ENCODE results near the gene SPDYE3. TPM values are rescaled to one million over a fixed set of nuclear protein-coding genes. Genes with fewer than 3 reads are reported as not detected.
"Not testable (repeated sequence)": the region's sequence is repeated elsewhere in the genome, so short reads cannot be mapped to it uniquely, and the experiment has no call there.

Gene SPDYE3
- total and polyA plus RNA-seq, 2 of the 4 experiments (the other 2 are of a cell fraction) = not detected

- H3K4me1 ChIP-seq (ENCODE audit: control insufficient read depth, insufficient read depth, low read length); H4K20me1 ChIP-seq (ENCODE audit: insufficient read depth, low read length); H3K27me3 ChIP-seq (ENCODE audit: control insufficient read depth, insufficient read depth, low read length); H3K9me1 ChIP-seq (ENCODE audit: insufficient read depth, low read length); intact Hi-C loops (cut with micrococcal nuclease); H3K18ac ChIP-seq (ENCODE audit: low read depth, low read length); H2BK15ac ChIP-seq (ENCODE audit: low read depth, low read length); H3K23ac ChIP-seq (ENCODE audit: low read depth, low read length); POLR2A ChIA-PET (ENCODE audit: unreplicated experiment); H3K9me3 ChIP-seq (ENCODE audit: control insufficient read depth, insufficient read depth, low read length); H2AK9ac ChIP-seq (replicated peaks; ENCODE audit: low read depth, low read length, poor library complexity); dilution Hi-C loops (cut with HindIII; ENCODE audit: low sequenced_read_pairs, unreplicated experiment); H3K56ac ChIP-seq (ENCODE audit: extremely low read depth, insufficient read depth, low read length); in situ Hi-C loops (cut with MboI; ENCODE audit: low sequenced_read_pairs); H3K36me3 ChIP-seq (ENCODE audit: control insufficient read depth, insufficient read depth, low read length); H4K5ac ChIP-seq (ENCODE audit: low read depth, low read length); BruUV-seq (replicated peaks); H3K79me1 ChIP-seq (ENCODE audit: low read depth in 1 of 2, low read length in 2 of 2); H2BK20ac ChIP-seq (ENCODE audit: low read depth, low read length); CTCF ChIA-PET; H3K4me2 ChIP-seq (ENCODE audit: low read depth, low read length): not testable (repeated sequence)
- ATAC-seq (ENCODE audit: low read depth) (peak; percentile 98), DNase-seq (peak; percentile 91)
- Histone ChIP-seq H2BK120ac (ENCODE audit: low read depth, low read length) (peak overlapping the region; percentile 23; the same call in 1 of the 2 replicates), H3K4me3 (ENCODE audit: insufficient read depth, low read depth, low read length) (peak overlapping the region; percentile 62), H2BK5ac (ENCODE audit: low read depth, low read length, poor library complexity, severe bottlenecking) (peak overlapping the region; percentile 66), H3K27ac (ENCODE audit: insufficient read depth, low read length) (peak overlapping the region; percentile 50), H3K14ac (replicated peaks; ENCODE audit: low read depth, low read length) (peak overlapping the region; percentile 37; the same call in 1 of the 2 replicates), H4K91ac (ENCODE audit: insufficient read depth, low read depth, low read length) (peak overlapping the region; percentile 46; the same call in 1 of the 2 replicates), H4K8ac (ENCODE audit: low read depth in 2 of 2, low read length in 2 of 2) (peak overlapping the region in 1 of 2 experiments; percentile 80; a peak in 2 of 4 replicates), H3K4ac (ENCODE audit: low read depth, low read length) (peak overlapping the region; percentile 83), H3K9ac (ENCODE audit: low read depth, low read length) (peak overlapping the region; percentile 59), H2AK5ac (ENCODE audit: low read depth, low read length) (peak overlapping the region; percentile 87; the same call in 1 of the 2 replicates), H2AFZ (replicated peaks; ENCODE audit: low read length, poor library complexity) (peak overlapping the region; percentile 93)
- 0% methylated on average over 21 of the region's 85 CpGs; no CpG with 5 or more reads in 1 of the 2 experiments for WGBS, 2 experiments (ENCODE audit: extremely low coverage in 2 of 2, insufficient read length in 1 of 2)
- peak; percentile 94 for TF ChIP-seq POLR2A (IDR thresholded peaks at IDR 0.05; ENCODE audit: low read depth, low read length)
- TF ChIP-seq MAZ (IDR thresholded peaks at IDR 0.05; ENCODE audit: borderline replicate concordance, low read depth, low read length) = peak; percentile 37; the same call in 1 of the 2 replicates
Observed at GRCh38 chr7:100335566-100336466, 28.3 kb downstream of the SPDYE3 start.

DNA sequence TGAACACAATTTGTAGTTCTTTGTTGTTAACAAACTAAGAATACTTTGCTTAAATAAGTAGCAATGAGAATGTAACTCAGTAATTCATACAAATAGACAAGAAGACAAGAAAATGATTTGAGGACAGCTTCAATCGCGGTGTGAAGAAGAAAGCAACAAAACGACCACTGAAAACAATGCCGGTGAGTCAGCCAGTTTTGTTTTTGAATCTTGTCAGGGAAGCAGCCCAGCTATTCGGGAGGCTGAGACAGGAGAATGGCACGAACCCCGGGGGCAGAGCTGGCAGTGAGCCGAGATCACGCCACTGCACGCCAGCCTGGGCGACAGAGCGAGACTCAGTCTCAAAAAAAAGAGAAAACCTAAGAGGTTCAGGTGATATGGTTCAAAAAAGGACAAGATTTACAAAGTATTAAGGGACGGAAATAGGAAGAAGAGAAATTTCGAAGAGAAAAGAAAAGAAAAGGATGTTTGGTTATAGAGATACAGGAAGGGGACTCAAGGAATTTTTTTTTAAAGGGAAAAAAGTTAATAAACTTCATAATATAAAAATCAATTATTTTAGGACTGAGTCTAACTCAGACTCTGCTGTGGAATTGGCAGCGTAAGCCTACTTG, 30.7 kb downstream of the SPDYE3 start:
- H4K5ac ChIP-seq (ENCODE audit: low read depth, low read length); CTCF ChIA-PET; H2BK120ac ChIP-seq (ENCODE audit: low read depth, low read length); in situ Hi-C loops (cut with MboI; ENCODE audit: low sequenced_read_pairs); POLR2A ChIA-PET (ENCODE audit: unreplicated experiment); H3K14ac ChIP-seq (replicated peaks; ENCODE audit: low read depth, low read length); H2BK20ac ChIP-seq (ENCODE audit: low read depth, low read length); H3K4me1 ChIP-seq (ENCODE audit: control insufficient read depth, insufficient read depth, low read length); intact Hi-C loops (cut with micrococcal nuclease); H4K8ac ChIP-seq (ENCODE audit: low read depth in 2 of 2, low read length in 2 of 2); H3K23ac ChIP-seq (ENCODE audit: low read depth, low read length); H2AK9ac ChIP-seq (replicated peaks; ENCODE audit: low read depth, low read length, poor library complexity); H2BK5ac ChIP-seq (ENCODE audit: low read depth, low read length, poor library complexity, severe bottlenecking); H2AK5ac ChIP-seq (ENCODE audit: low read depth, low read length); H3K9me3 ChIP-seq (ENCODE audit: control insufficient read depth, insufficient read depth, low read length); BruUV-seq (replicated peaks); dilution Hi-C loops (cut with HindIII; ENCODE audit: low sequenced_read_pairs, unreplicated experiment); DNase-seq; ATAC-seq (ENCODE audit: low read depth); H3K4me2 ChIP-seq (ENCODE audit: low read depth, low read length); H3K9ac ChIP-seq (ENCODE audit: low read depth, low read length); H2BK15ac ChIP-seq (ENCODE audit: low read depth, low read length); H3K4me3 ChIP-seq (ENCODE audit: insufficient read depth, low read depth, low read length); H2AFZ ChIP-seq (replicated peaks; ENCODE audit: low read length, poor library complexity); H3K36me3 ChIP-seq (ENCODE audit: control insufficient read depth, insufficient read depth, low read length); H3K4ac ChIP-seq (ENCODE audit: low read depth, low read length); H3K27me3 ChIP-seq (ENCODE audit: control insufficient read depth, insufficient read depth, low read length); H4K91ac ChIP-seq (ENCODE audit: insufficient read depth, low read depth, low read length); H3K27ac ChIP-seq (ENCODE audit: insufficient read depth, low read length); H3K18ac ChIP-seq (ENCODE audit: low read depth, low read length); H3K56ac ChIP-seq (ENCODE audit: extremely low read depth, insufficient read depth, low read length); H4K20me1 ChIP-seq (ENCODE audit: insufficient read depth, low read length); H3K9me1 ChIP-seq (ENCODE audit: insufficient read depth, low read length): not testable (repeated sequence)
- peaks cover 7 to 17% of the 10 kb centered on the region in 2 experiments for H3K79me1 ChIP-seq (ENCODE audit: low read depth in 1 of 2, low read length in 2 of 2)
- WGBS, 2 experiments (ENCODE audit: extremely low coverage in 2 of 2, insufficient read length in 1 of 2) = 81% methylated on average over 6 of the region's 15 CpGs; no CpG with 5 or more reads in 1 of the 2 experiments
